Loucy (cell line): ENCODE measurements around the gene AQP9.

Experiments
- H2AFZ ChIP-seq: fragments of 200-600 bp; sonication (generic); 2 replicates; pipeline ENCODE4 v1.6.0; 2016; ENCODE audit warnings: antibody characterized with exemption, mild to moderate bottlenecking, low read length, moderate library complexity
- H3F3A ChIP-seq: fragments of 200-600 bp; 2 replicates; pipeline ENCODE4 v1.6.0; 2016; ENCODE audit warnings: antibody characterized with exemption, low read depth, mild to moderate bottlenecking
- H3K27me3 ChIP-seq: fragments of 200-600 bp; sonication (generic); 2 replicates; pipeline ENCODE4 v1.6.1; 2014; ENCODE audit warnings: low read length, mild to moderate bottlenecking; ENCODE audit not compliant: insufficient read depth, poor library complexity, severe bottlenecking
- H3K36me3 ChIP-seq: fragments of 200-600 bp; sonication (generic); 2 replicates; pipeline ENCODE4 v1.6.1; 2016; ENCODE audit warnings: low read length; ENCODE audit not compliant: insufficient read depth
- H3K4me1 ChIP-seq: fragments of 200-600 bp; sonication (generic); 2 replicates; pipeline ENCODE4 v1.5.1; 2014; ENCODE audit warnings: low read length, mild to moderate bottlenecking; ENCODE audit not compliant: insufficient read depth, poor library complexity, severe bottlenecking
- H3K4me2 ChIP-seq: fragments of 200-600 bp; sonication (generic); 2 replicates; pipeline ENCODE4 v1.6.0; 2014; ENCODE audit warnings: antibody characterized with exemption, low read length, low read depth, mild to moderate bottlenecking; ENCODE audit not compliant: poor library complexity, severe bottlenecking
- H3K4me3 ChIP-seq: fragments of 200-600 bp; sonication (generic); 2 replicates; pipeline ENCODE4 v1.5.1; 2014; ENCODE audit warnings: low read length, mild to moderate bottlenecking, mixed read lengths; ENCODE audit not compliant: poor library complexity, severe bottlenecking
- H3K79me2 ChIP-seq: fragments of 200-600 bp; sonication (generic); 2 replicates; pipeline ENCODE4 v1.6.1; 2014; ENCODE audit warnings: low read length; ENCODE audit not compliant: insufficient read depth
- H3K9ac ChIP-seq: fragments of 200-600 bp; sonication (generic); 2 replicates; pipeline ENCODE4 v1.6.0; 2014; ENCODE audit warnings: mild to moderate bottlenecking, low read depth, low read length, moderate library complexity; ENCODE audit not compliant: poor library complexity, severe bottlenecking
- H3K9me2 ChIP-seq: fragments of 200-600 bp; sonication (generic); replicated peaks from 2 replicates; pipeline ENCODE4 v1.6.1; 2016; ENCODE audit warnings: low read depth, low read length, mixed read lengths
- H3K9me3 ChIP-seq: fragments of 200-600 bp; sonication (generic); 2 replicates; pipeline ENCODE4 v1.6.1; 2014; ENCODE audit warnings: mild to moderate bottlenecking, antibody characterized with exemption, low read length, low read depth; ENCODE audit not compliant: insufficient read depth
- H4K20me1 ChIP-seq: fragments of 200-600 bp; sonication (generic); 2 replicates; pipeline ENCODE4 v1.6.0; 2014; ENCODE audit warnings: antibody characterized with exemption, low read length, mild to moderate bottlenecking; ENCODE audit not compliant: insufficient read depth, poor library complexity, severe bottlenecking
- EZH2phosphoT487 ChIP-seq: fragments of 200-600 bp; IDR thresholded peaks from 2 replicates; pipeline ENCODE4 v1.6.1; 2018; ENCODE audit warnings: antibody characterized with exemption, mild to moderate bottlenecking, moderate library complexity, borderline replicate concordance
- TF ChIP-seq, protein P1 (sequence below): fragments of 200-600 bp; sonication (generic); conservative IDR thresholded peaks from 2 replicates; pipeline ENCODE4 v1.5.1; 2014; ENCODE audit warnings: mild to moderate bottlenecking, antibody characterized with exemption, low read length

Gene AQP9

DNA sequence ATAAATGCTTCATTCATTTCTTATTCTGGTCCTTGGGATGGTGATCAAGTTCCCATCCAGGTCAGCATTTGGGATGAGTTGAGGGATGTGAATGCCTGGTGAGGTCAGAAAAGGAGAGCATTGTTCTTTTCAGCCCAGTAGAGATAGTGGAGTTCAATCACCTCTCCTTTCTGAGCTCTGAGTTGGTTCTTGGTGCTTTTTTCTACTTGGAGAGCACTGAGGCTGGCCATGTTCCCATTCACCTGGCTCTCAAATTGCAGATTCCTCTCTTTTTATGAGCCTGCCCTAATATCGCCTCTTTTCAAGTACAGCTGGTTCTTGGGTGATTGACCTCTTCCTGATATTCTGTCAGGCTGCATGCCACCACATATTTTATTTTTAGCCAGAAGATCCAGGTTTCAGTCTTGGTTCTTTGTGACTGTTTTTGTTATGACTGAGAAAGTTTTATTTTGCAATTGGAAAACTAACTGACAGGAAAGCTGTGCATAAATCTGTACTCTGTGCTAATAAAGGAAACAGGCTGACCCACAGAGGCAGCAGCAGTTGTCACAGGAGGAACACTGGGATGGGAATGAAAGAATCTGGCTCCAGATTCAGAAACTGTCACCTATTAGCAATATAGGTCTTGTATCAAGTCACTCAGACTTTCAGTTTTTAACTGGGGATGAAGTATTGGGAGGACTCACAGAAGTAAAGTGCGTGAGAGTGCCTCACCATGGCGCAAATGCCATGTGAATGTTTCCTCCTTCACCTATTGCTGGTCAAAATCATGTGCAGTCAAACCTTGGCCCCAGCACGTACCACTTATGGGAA, 10.7 kb downstream of the AQP9 start:
- H3K4me3 ChIP-seq, result no peak overlapping the region

DNA sequence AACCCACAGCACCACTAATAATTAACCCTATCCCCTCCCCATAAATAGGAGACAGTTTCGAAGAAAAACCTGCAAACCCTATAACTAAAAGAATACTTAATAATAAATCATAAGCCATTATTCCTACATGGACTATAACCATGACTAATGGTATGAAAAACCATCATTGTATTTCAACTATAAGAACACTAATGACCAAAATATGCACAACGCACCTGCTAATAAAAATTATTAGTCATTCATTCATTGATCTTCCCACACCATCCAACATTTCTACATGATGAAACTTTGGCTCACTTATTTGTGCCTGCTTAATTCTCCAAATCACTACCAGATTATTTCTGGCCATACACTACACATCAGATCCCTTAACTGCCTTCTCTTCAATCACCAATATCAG, 16.6 kb downstream of the AQP9 start:
- Histone ChIP-seq H3K4me2 (no peak overlapping the region), H3K4me3 (no peak overlapping the region), H2AFZ (no peak overlapping the region), H3K79me2 (no peaks in the 10 kb centered on the region), H3K9me2 (no peaks in the 10 kb centered on the region), H3K9ac (no peak overlapping the region), H3K9me3 (no peaks in the 10 kb centered on the region), H4K20me1 (no peaks in the 10 kb centered on the region), H3F3A (no peaks in the 10 kb centered on the region), H3K4me1 (no peaks in the 10 kb centered on the region), H3K36me3 (no peaks in the 10 kb centered on the region), H3K27me3 (peaks cover 5% of the 10 kb centered on the region)
- TF ChIP-seq, protein P1, sequence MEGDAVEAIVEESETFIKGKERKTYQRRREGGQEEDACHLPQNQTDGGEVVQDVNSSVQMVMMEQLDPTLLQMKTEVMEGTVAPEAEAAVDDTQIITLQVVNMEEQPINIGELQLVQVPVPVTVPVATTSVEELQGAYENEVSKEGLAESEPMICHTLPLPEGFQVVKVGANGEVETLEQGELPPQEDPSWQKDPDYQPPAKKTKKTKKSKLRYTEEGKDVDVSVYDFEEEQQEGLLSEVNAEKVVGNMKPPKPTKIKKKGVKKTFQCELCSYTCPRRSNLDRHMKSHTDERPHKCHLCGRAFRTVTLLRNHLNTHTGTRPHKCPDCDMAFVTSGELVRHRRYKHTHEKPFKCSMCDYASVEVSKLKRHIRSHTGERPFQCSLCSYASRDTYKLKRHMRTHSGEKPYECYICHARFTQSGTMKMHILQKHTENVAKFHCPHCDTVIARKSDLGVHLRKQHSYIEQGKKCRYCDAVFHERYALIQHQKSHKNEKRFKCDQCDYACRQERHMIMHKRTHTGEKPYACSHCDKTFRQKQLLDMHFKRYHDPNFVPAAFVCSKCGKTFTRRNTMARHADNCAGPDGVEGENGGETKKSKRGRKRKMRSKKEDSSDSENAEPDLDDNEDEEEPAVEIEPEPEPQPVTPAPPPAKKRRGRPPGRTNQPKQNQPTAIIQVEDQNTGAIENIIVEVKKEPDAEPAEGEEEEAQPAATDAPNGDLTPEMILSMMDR, result no peak
- TF ChIP-seq EZH2phosphoT487, result no peak

More for the DNA sequence above, 10.7 kb downstream of the AQP9 start:
- Histone ChIP-seq H3K79me2 (no peaks in the 10 kb centered on the region), H3K9ac (no peak overlapping the region), H3K9me2 (no peaks in the 10 kb centered on the region), H3K4me1 (no peaks in the 10 kb centered on the region), H3K27me3 (peaks cover 4% of the 10 kb centered on the region), H3K9me3 (no peaks in the 10 kb centered on the region), H2AFZ (no peak overlapping the region), H3F3A (no peaks in the 10 kb centered on the region), H3K4me2 (no peak overlapping the region), H4K20me1 (no peaks in the 10 kb centered on the region), H3K36me3 (no peaks in the 10 kb centered on the region)
- TF ChIP-seq, protein P1, result no peak
- TF ChIP-seq EZH2phosphoT487, result no peak

DNA sequence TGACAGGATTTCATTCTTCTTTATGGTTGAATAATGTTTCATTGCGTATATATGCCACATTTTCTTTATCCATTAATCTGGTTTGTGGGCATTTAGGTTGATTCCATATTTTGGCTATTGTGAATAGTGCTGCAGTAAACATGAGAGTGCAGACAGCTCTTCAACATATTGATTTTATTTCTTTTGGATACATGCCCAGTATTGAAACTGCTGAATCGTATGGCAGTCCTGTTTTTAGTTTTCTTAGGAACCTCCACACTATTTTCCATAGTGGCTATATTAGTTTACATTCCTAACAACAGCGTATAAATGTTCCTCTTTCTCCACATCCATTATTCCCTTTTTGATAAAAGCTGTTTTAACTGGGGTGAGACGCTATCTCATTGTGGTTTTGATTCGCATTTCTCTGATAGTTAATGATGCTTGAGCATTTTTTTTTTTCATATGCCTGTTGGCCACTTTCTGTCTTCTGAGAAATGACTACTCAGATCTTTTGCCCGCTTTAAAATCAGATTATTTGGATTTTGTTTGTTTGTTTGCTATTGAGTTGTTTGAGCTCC, 21.7 kb downstream of the AQP9 start:
- Histone ChIP-seq H3K9me2 (no peaks in the 10 kb centered on the region), H3K27me3 (peaks cover 5% of the 10 kb centered on the region), H3K9me3 (no peaks in the 10 kb centered on the region), H3K4me2 (no peak overlapping the region), H2AFZ (no peak overlapping the region), H3K9ac (no peak overlapping the region), H3F3A (no peaks in the 10 kb centered on the region), H3K79me2 (no peaks in the 10 kb centered on the region), H4K20me1 (no peaks in the 10 kb centered on the region), H3K4me3 (no peak overlapping the region), H3K4me1 (no peaks in the 10 kb centered on the region), H3K36me3 (no peaks in the 10 kb centered on the region)
- no peak for TF ChIP-seq EZH2phosphoT487
- TF ChIP-seq, protein P1, result no peak
